NCI-H82 (cell line): Measurements from ENCODE around the gene PHF2.

Source experiments
- DNase-seq: peaks from one replicate; lab custom pipeline; 2025; lab: John Stamatoyannopoulos, UW

The PHF2 gene

DNA sequence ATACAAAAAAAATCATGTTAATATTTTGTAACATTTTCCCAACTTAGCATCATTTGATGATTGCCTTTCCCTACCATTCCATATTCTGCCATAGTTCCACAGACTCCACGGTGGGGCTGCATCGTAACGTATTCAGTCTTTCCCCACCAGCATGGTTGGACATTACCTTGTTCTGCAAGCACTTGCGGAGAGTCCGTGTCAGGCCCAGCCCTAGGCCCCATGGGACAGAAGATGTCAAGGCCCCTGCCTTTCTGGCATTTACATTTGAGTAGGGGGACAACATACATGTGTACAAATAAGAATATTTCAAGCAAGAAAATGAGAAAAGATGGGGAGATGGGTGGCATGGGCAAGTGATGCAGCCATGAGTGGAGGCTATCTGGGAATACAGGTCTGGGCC lies 8.2 kb upstream of the PHF2 start:
- DNase-seq: no peak

DNA sequence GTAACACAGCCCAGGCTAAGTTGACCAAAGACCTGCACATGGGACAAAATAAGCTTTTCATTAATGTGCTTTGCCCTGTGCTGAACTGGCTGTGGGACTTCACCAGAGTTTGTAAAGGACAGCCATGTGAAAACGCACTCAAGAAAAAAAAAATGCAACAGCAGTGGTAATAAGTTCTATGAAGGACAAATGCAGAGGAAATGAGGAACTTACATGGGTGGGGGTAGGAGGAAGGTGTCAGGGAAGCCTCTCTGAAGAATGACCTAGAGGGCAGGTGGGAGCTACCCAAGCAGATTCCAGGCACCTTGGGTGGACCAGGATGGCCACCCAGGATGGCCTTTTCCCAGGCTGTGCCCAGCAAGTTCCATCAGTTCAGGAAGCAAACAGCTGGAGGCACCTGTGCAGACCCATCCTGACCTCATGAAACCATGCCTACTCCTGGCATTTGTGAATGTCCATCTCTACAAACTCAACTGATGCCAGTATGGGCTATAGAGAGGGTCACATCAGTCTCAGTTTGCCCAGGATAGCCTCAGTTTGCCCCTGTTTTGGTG lies 6.7 kb upstream of the PHF2 start:
- DNase-seq: no peak

DNA sequence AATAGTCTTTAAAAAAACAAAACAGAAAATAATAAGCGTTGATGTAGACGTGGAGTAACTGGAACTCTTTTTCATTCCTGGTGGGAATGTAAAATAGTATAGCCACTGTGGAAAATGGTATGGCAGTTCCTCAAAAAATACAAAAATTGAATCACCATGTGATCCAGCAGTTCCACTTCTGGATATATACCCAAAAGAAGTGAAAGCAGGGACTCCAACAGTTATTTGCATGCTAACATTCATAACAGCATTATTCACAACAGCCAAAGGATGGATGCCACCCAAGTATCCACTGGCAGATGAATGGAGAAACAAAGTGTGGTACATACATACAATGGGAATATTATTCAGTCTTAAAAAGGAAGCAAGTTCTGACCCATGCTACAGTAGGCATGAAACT lies 4.2 kb upstream of the PHF2 start:
- DNase-seq: no peak

DNA sequence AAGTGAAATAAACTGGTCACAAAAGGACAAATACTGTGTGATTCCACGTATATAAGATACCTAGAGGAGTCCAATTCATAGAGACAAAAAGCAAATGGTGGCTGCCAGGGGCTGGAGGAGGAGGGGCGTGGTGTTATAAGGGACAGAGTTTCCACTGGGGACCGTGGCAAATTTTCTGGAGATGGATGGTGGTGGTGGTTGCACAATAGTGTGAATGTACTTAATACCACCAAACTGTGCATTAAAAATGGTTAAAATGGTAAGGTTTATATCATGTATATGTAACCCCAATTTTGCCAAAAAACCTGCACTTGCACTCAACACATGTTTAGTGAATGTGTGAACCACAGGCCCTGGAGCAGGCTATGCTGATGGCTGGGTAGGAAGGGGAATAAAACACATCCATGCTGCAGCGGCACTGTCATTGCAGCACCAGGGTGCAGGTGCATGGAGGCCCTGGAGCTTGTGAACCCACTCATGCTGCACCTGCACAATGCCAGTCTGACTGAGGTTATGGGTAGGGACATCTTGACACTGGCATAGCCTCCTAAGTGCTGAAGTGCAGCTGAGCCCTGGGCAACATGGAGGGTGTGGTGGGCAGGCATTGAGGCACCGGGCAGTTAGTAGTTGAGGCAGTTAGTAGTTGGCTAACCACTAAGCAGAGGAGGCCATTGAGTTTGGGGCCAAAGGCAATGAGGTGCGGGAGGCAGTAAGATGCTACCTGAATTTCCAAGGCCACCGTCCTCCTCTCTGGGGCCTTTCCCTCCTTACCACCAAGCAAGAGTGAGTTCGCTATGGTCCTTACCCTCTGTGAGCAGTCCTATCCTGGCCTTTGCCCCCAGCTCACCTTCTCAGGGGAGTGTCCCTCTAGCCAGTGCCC lies 3.5 kb upstream of the PHF2 start:
- no peak for DNase-seq

DNA sequence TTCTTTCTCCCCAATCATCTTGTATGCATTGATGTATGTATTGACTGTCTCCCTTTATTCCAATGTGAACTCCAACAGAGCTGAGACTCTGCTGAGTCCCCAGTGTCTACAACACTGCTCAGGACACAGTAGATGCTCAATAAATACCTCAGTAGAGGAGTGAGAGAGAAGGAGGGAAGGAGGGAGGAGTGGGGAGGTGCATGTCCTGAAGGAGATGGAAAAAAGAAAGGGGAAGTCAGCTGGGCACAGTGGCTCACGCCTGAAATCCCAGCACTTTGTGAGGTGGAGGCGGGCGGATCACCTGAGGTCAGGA lies 2.9 kb upstream of the PHF2 start:
- DNase-seq: no peak

DNA sequence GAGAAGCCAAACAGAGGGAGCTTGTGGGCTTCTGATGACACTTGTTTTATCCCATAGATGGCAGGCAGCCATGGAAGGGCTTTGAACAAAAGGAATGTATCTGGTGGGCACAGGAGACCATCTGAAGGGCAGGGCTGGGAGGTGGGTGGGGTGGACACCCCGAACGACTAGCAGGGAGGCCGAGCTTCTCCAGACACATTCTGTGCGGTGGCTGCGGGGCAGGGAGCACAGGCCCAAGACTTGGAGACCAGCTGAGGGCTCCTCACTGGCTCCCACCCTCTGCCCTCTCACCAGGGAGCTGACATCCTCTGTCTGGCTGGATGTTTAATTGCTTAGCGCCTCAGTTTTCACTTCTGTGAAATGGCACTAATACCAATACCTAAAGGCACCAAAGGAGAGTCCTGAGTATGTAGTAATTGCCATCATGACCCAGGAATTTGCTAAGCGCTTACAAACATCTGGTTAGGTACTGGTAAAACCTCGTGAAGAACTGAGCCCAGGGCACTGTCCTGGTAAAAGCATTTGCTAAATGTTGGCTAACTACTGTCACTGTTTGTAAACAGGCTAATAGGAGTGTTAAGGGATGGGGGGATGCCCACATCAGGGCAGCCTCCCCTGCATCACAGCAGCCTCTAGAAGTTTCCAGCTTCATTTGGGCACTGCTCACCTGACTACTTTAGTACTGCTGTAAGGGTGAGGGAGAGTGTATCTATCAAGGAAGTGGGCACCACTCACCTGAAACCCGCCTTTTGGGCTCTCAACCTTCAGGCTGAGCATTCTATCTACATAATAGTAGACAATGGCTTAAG lies 2.1 kb upstream of the PHF2 start:
- DNase-seq: no peak

DNA sequence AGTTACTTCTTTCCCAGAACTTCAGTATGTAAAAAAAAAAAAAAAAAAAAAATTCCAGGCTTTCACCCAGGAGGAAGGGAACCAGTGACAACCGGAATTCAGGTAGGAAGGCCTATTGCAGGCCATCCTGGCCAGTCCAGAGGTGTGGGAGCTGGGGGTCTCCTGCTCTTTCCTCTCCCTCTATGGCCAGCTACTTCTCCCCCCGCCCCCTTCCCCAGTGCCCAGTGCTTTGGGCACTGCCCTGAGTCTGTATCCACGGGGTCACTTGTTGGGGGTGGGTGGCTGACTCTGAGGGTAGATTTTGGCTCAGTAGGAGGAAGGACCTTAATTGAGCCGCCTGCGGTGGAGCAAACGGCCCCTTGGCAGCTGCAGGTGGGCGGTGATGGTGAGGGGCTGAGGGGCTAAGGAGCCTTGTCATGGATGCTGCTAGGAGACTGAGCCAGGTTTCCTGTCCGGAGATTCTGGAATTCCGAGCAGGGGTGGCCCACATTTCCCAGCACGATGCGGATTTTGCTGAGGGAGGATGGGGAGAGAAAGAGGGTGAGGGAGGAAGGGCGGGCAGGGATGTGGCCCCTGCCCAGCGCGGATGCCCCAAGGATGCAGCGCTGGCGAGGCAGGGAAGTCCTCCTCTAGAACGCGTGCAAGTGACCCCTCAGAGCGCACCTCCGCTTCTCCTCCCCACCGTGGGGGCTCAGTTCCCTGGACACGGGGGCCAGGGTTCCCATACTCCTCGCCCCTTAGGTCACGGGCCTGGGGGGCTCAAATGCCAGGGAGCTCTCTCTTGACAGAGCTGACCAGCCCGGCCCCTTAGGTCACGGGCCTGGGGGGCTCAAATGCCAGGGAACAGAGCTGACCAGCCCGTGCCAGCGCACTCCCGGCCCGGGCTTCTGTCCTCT lies 1.2 kb upstream of the PHF2 start:
- DNase-seq: no peak

DNA sequence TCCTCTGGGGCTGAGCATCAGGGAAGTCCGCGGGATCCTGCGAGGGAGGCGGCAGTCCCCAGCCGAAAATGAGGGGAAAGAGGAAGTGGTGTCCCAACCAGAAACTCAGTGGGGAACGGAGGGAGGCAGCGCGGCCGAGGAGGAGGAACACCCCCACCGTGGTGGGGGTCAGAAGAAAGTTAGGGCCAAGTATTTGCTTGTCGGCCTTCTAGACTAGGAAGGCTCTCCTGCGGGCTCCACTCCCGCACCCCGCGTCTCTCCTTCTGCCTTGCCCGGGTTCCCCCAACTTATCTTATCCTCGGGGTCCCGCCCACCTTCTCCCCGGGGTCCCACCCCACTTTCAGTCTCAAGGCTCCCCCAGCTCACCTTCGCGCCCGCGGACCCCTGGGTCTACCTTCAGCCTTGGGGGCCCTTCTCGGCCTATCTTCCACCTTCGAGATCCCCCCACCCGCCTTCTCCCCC lies 557 bp upstream of the PHF2 start:
- peak; percentile 46 for DNase-seq

DNA sequence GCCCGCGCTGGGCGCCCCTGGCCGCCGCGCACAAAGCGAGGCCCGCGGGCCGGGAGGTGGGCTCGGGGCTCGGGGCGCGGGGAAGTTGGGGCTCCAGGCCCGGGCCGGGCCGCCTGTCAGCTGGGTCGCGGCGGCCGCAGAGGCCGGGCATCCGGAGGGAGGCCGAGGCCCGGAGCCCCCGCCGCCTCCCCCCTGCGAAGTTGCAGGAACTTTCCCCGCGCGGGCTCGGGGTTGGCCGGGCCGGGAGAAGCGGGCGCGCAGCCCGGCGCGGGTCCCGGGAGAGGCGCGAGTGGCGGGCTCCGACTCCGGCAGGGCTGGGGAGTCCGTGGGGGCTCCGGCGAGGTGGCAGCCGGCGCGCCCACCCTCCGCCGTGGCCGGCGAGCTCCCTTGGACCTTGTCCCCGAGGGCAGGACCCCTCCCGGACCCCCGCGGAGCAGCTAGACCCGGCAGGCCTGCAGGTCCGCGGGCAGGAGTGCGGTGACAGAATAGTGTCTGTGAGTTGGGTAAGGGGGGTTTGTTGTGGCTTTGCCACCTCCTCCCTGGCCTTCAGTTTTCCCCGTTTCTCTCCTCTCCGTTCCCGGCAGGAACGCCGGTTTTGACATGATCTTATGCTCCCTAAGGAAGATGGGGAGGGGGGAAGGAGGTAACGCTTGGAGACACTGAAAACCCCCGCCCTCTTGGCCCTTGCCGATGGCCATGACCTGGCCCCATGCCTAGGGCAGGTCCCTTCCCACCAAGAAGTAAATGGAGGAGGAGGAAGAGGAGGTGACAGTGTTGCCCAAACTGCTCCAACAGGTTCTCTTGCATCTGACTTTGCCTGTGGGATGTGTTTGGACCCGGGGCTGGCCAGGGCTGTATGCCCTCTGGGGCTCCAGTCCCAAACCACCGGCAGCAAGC lies 942 bp downstream of the PHF2 start:
- peak; percentile 20 for DNase-seq

DNA sequence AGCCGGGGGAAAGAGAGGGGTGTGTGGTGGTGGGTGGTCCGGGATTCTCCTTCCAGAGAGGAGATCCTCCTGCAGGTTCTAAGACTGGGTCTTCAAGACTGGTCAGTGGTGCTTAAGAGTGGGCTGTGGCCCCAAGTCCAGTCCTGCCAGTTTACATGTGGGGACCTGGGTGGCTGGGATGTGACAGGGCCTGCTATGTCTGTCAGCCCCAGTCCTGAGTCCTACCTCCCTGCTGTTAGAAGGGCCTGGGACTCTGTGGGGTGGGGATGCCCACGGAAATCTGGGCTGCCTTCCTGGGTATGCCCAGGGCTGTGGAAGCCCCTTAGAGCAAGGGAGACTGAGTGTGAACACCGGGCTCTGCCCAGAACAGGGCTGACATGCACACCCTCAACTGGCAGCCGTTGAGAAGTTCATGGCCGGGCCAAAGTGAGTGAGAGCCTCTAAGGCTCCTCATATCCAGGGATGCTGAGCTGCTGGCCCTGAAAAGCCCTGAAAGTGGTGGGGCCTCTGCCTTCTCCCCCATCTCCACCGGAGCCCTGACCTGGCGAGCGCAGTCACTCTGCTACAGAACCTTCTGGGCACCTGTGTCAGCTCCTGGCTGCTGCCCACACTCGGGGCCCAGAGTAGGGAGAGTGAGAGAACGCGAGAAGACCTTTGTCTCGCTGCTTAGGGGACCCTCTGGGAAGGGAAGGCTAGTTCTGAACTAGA lies 1.7 kb downstream of the PHF2 start:
- no peak for DNase-seq

DNA sequence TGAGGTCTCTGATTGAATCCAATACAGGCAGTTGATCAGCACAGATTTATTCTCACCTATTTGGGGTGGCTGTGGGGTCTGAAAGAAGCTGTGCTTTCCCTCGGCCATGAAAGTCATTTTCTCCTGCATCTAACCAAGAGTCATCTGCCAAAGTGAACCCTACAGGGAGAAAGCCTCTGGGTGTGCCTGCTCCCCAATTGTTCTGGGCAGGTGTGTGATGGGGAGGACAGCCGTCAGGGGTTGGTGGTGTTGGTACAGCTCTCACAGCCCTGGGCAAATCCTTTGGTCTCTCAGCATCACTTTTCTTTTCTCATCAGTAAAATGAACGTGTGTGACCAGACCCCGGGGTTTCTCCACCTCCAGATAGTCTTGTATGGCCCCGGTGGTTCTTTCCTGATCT lies 2.5 kb downstream of the PHF2 start:
- no peak for DNase-seq

DNA sequence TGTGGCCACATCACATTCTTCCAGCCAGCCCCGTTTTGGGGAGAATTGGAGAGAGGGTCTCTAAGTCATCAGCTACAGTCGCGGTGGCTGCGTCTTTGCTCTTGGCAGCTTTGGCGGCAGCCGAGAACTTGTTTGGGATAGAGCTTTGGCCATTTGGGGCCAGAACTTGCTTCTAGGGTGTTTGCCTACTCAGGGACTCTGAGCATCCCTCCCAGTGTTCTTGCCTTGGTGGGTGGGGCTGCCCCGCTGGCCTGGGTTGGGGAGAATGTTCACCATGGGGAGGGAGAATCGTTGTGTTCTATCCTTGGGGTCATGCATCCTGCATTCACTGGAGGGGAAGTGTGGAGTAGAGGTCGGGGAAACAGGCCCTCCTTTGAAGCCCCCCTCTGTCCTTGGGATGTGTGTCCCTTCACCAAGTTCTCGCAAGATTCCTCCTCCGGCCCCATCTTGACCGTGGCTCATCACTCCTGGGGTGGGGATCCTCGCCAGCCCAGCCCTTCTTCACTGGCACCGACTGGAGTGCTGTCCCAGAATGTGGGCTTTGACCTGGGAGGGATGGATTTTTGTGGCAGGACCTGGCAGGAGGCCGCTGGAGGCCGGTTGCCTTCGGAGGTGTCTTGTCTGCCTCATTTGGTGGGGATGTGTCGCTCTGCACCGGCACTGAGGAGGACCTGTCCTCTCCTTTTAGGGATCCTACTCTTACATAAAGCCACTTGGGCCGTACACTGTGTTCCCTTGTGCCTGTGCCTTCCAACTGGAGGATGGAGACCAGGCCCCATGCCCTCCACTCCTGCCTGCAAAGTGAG lies 3.5 kb downstream of the PHF2 start:
- no peak for DNase-seq

DNA sequence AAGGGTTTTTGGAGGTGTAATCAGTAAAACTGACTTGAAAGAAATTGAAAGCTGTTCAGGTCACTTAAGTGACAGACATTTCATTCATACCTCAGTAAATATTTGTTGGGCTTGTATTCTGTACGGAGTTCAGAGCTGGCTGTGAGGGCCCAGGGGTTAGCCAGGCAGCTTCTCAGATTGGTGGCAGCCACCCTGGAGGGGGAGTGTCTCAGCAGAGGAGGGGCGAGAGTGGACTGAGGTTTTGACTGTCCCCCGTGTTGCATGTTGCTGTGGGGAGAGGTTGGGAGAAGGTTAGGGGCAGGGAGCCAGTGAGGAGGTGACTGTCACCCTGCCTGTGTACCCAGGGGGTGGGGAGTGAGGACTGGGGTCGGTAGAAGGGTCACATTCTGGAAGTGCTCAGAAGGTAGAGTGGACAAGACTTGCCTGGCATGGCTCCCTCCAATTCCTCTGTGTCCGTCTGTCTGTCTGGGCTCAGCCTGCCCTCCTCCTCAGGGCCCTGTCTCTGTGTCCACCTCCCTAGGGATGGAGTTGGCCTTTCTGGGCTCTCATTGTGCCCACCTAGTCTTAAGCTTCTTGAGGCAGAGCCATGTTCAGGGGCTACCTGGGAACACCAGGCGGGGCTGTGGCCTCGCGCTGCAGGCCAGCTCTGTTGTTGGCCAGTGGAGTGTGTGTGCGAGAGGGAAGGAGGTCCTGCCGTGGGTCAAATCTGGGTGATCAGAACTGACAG lies 4.4 kb downstream of the PHF2 start:
- no peak for DNase-seq

DNA sequence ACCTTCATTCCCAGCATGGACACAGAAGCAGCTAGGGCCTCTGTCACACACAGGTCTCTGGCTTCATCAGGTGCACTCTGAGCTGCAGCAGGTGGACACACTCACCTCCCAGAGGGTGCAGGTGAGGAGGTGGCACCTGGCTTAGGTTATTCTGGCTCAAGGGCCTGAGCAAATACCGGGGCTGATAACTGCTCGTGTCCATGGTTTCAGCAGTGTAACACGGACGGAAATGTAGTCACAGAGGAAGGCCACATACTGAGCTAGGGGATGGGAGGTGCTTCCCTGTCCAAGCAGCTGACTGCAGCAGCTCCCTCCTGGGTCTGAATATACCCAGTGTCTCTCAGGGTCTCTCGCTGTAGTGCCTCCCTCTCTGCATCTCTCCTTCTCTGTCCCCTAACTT lies 5.7 kb downstream of the PHF2 start:
- no peak for DNase-seq

DNA sequence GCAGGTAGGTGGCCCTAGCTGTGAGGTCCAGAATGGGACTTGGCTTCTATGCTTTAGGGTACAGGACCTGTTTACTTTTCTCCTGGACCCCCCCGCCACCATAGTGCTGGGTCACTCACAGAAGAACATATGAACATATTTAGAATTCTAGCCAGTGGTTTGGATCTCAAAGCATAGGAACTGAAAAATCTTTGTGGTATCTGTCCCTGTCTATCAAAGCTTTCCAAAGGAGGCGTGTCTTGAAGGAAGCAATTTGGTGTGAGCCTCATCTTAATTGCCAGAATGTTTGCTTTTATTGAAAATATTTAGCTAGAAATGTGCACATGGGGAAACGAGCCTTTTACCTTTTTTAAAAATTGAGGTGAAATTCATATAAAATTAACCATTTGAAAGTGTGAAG lies 6.2 kb downstream of the PHF2 start:
- no peak for DNase-seq

DNA sequence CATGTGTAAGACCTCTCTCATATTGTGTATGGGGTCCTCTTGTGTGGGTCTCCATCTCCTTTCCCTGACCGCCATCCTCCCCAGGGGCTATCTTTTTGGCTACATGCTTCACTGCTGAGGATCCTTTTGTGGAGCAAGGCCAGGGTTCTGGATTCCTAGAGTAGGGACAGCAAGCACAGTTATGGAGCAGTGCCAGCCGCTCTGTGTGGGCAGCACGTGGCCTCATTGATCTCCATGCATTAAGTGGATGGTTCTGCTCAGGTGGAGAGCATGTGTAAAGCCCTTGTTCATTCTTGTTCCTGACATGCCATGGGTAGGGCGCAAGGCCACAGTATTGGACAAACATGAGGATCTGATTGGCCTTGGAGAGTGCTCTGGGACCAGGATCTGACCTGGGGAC lies 8.9 kb downstream of the PHF2 start:
- no peak for DNase-seq

DNA sequence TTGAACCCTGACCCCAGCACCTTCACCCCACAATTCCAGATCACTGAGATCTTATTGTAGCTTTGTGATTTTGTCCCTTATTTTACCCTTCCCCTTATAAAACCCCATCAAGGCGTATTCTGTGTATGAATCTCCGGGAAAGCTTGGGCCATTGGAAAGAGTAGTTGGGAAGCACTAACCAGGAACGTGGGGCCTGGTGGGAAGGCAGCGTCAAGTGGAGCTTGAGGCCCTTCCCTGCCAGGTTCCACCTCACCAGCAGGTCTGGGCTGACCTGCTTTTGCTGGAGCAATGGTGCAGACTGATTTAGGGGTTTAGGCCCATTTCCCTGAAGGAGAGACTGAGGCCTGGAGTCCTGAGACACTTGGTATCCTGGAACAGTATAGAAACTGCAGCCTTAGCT lies 9.3 kb downstream of the PHF2 start:
- no peak for DNase-seq

DNA sequence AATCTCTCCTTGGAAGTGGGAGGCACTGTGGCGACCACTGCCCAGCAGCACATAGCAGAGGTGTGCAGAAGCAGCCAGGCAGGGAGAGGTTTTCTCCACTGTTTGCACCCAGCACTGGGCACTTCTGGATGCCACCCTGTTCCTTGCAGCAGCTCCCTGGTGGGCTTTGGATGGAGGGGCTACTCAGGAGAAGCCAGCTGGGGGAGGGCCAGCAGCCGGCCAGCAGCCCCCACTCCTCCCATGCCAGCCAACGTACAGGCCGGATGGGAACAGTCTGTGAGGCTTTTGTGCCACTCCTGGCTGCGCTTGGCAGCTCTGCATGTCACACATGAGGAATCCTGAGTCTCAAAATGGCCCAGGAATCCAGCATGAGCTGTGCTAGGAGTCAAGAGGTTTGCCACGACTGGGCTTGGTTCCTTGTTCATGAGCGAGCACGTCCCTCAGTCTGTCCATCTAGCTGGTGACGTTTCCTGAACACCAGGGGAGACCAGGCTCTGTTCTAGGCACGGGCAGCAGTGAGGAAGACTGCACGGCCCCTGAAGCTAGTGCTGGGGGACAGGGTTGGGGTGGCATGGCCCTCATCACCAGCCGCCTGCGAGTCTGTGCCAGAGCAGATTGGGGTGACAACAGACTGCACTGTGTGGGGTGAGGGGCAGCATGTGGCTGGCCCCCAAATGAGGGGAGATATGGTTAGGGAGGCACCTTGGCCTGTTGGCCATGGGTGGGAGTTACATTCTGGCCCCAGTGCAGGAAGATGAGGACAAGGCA lies 10.1 kb downstream of the PHF2 start:
- DNase-seq: no peak
